ENCODE measurements around the gene PHKA1. TPM values are rescaled to one million over a fixed set of nuclear protein-coding genes. Genes with fewer than 3 reads are reported as not detected.
"Not testable (repeated sequence)": the region's sequence is repeated elsewhere in the genome, so short reads cannot be mapped to it uniquely, and the experiment has no call there.

The PHKA1 gene
- polyA plus RNA-seq (ENCODE audit: insufficient read length) = 3.0 TPM

DNA sequence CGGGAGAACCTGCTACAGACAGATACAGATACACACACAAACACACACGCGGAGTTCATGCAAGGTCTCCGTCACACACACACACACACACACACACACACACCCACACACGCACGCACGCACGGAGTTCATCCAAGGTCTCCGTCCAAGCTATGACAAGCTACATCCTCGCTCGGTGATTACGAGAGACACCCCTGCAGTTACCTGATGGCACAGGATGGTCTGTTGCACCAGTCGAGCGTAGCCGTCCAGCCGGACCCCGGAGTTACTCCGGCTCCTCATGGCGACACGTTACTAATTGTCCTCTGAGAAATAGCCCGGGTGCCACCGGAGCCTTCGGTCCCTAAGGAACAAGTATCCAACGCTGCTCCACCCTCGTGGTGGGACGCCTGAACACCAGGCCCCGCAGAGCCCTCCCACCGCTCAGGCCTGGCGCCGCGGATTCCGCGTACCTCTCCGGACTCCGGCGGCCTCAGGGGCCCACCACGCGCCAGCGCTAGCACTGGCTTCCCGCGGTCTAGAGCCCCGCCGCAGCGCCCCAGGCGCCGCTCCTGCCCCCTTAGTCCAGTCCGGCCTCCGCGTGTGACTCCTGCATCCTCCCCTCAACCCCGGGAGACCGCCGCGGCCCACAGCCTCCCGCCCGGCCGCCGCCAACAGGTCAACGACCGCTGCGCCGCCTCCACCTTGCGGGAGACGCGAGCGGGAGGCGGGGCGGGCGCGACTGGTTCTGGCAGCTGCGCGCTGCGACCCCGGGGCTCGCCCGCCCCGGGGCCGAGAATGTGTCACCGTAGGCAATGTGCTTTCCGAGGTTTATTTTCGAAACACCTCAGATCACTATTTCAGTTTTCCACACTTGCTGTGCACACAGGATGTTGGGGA lies at the start of gene PHKA1:
TSS of gene PHKA1 (minus strand) at position 708 of the 879 bp plus-strand sequence. CDS start at position 282, 426 bp downstream.
- not testable (repeated sequence) for DNase-seq (ENCODE audit: low read depth)

DNA sequence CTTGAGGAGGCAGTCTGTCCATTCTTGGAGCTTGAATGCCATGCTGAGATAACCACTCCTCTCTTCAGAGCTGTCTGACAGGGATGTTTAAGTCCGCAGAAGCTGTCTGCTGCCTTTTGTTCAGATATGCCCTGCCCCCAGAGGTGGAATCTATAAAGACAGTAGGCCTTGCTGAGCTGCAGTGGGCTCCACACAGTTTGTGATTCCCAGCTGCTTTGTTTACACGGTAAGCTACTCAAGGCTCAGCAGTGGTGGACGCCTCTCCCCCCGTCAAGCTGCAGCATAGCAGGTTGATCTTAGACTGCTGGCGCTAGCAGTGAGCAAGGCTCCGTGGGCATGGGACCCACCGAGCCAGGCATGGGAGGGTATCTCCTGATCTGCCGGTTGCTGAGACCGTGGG lies 46.3 kb upstream of the PHKA1 start:
- not testable (repeated sequence) for DNase-seq (ENCODE audit: low read depth)

DNA sequence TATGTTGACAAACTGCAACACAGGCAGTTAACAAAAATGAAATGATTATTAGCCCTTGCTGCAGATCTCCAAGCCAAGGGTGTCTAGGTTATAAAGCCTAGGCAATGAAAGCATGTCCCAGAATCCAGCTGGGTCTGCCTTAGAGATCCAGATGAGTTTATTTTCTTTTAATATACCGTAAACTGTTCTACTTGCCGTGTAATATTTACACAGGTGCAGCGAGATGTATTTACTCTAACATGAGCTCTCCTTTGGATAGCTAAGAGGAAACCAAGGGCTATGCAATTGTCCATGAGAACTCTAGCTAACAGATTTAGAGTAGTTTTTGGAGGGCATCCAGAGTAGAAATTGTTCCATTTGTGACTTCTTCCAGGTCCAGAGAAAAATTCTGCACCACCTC lies 34.4 kb upstream of the PHKA1 start:
- DNase-seq (ENCODE audit: low read depth) = not testable (repeated sequence)

DNA sequence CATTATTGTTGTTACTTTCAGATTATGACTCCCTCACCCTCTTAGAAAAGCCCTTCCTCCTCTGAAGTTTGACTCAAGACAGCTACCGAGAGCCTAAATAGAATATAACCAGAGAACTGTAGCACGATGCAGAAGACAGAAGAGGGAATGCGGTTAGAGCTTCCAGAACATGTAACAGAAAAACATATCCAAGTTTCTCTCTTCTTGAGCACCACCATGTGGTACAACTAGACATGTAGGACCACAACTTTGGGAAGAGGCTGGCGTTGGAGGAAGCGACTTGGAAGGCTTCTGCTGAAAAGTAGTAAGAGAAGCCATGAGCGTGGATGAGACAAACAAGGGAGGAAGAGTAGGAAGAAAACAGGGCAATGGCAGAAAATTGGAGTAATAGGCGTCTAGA lies 31.4 kb upstream of the PHKA1 start:
- DNase-seq (ENCODE audit: low read depth) = not testable (repeated sequence)

DNA sequence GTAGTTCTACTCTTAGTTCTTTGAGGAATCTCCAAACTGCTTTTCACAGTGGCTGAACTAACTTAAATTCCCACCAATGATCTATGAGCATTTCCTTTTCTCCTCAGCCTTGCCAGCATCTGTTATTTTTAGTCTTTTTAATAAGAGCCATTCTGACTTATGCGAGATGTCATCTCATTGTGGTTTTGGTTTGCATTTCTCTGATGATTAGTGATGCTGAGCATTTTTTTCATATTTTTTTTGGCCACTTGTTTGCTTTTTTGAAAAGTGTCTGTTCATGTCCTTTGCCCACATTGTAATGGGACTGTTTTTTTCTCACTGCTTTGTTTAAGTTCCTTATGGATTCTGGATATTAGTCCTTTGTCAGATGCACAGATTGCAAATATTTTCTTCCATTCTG lies 21.5 kb upstream of the PHKA1 start:
- DNase-seq (ENCODE audit: low read depth) = no peak

DNA sequence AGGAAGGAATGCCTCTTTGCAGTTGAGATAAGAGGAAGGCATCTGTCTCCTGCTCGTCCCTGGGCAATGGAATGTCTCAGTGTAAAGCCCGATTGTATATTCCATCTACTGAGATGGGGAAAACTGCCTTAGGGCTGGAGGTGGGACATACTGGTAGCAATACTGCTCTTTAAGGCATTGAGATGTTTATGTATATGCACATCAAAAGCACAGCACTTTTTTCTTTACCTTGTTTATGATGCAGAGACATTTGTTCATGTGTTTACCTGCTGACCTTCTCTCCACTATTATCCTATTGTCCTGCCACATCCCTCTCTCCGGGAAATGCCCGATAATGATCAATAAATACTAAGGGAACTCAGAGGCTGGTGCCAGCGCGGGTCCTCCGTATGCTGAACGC lies 19.5 kb upstream of the PHKA1 start:
- DNase-seq (ENCODE audit: low read depth) = not testable (repeated sequence)

DNA sequence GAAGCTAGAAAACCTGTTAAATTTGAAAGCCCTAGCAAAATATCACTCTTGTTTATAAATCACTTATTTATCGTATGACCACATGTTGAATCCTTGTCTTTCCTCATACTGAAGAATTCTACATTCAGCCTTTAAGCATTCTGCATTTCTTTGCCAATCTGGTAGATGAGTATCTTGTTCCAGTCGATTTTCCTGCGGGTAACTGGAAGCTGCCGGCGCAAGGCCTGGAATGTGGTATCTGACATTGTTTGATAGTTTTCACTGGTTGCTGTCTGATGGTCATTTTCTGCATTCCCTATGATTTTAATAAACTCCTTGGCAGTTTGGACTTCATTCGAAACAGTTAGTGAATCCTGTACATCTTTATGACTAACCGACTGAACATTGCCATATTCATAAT lies 13.7 kb upstream of the PHKA1 start:
- DNase-seq (ENCODE audit: low read depth) = no peak

DNA sequence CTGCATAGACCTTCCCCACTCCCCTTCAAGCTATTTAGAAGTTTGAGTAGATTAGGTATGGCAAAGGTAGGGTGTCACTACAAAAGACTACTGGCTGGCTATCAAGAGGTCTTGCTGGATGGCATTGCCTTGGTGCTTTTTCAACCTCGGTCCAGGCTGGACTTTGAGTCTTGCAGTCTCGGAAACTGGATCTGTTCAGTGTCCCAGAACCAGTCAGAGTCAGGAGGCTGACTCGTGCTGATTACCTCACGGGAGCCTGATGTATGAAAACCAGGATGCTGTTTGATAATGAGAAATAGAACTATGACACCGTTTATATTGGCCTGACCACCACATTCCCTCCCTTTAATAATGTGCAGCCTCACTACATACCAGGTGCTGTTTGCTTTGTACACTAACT lies 2.7 kb upstream of the PHKA1 start:
- DNase-seq (ENCODE audit: low read depth) = no peak

DNA sequence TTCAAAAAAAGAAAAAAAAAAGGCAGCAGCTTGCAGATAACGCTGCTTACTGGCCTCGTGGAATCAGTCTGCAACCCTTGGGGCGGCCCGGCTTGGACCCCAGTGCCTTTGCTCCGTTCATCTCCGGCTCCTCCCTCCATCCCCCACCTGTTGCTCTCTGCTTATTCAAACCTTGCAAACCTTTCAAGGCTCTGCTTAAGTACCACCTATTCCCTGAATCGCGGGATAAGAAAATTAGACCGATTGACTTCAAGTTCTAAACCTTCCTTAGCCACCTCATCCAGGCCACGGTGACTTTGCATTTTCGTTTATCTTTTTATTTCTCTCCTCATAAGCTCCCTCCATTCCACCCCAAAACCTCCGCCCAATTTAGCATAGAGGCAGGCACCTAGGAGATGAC lies 1.4 kb upstream of the PHKA1 start:
- no peak for DNase-seq (ENCODE audit: low read depth)

DNA sequence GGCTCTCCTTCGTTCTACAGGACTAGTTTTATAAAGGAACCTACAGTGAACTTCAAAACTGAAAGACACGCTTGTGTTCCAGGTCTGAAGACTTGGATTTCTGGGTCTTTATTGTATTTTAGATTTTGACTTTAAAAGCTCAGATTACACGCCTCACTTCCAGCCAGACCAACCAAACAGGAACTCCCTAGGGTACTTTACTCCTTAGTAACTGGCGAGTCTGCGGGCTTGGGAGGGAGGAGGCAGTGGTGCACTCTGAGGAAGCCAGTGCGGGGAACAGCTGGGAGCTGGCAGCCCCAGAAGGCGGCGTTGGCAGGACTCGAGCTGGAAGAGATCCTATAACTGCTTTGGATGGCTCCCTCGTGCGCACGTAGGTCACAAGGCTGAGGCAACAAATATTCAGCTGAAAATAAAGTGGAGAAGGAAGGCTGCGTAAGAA lies 391 bp upstream of the PHKA1 start:
- DNase-seq (ENCODE audit: low read depth) = no peak

DNA sequence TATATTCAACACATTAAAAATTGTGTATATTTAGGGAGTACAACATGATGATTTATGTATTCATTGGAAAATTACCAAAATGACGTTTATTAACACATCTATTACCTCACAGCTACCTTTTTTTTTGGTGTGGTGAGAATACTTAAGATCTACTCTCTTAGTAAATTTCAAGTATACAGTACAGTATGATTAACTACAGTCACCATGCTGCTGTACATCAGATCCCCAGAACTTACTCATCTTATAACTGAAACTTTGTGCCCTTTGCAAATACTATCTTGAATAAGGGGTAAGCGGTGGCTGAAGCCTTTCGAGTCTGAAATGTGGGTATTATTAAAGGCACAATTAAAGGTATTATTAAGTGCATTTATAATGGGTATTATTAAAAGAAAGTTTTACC lies 976 bp downstream of the PHKA1 start:
- DNase-seq (ENCODE audit: low read depth) = no peak

DNA sequence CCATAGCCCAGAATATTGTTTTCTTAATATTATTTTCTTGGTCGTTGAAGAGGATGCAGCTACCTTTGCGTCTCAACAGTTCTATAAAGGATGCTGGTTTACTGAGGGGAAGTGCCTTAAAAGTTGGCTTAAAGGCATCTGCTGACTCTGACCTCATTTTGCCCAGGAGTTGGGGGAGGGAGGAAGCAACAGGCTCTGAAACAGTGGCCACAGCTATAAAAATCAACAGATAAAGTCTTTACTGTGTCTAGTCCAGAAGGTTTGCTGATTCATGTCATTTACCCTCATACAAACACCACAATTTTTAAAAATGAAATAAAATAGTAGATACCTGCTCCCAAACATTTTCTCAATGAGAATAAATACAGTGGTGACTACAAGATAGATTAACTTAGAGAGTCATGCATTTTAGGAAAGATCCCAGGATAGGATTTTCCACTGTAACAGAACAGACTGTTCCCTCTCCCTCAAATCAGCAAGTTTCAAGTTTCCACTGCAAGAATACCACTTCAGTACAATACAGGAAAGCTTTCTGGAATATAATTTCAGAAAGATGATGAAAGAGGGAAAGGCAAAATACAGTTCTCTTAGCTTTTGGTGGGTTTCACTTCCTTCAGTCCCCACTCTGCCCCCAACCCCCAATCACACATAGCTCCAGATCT lies 1.9 kb downstream of the PHKA1 start:
- DNase-seq (ENCODE audit: low read depth) = no peak

DNA sequence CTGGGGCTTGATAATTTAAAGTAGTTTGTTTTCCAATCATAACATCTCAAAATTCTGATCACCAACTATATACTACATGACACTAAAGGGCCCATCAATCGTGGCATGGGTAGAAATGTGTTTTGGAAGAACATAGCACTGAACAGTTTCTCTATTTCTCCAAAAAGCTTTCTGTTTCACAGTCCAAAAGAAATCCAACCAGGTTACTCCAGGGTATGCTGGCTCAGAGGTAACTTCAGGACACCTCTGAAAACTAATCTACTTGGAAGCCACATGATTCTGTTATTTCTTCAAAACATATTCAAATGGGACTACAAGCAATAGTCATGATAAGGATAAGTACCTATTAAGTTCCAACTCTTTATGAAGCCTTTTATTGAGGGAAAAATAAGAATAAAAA lies 8.3 kb downstream of the PHKA1 start:
- no peak for DNase-seq (ENCODE audit: low read depth)

DNA sequence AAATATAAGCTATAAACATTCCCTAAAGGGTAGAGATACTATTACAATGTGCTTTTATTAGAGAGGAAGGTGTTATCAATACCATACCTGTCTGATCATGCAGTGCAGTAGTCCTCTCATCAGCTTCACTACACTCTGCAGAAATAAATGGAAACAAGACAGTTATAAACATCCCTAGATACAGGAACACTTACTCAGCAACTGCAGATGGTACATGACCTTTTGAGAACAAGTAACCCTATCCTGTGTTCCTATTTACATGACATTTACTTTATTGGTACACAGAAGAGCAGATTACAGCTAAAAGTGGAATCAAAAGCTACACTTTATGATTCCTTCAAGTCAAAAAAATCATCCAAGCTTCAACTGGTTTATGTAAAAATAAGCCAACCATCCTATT lies 9.0 kb downstream of the PHKA1 start:
- DNase-seq (ENCODE audit: low read depth) = no peak

DNA sequence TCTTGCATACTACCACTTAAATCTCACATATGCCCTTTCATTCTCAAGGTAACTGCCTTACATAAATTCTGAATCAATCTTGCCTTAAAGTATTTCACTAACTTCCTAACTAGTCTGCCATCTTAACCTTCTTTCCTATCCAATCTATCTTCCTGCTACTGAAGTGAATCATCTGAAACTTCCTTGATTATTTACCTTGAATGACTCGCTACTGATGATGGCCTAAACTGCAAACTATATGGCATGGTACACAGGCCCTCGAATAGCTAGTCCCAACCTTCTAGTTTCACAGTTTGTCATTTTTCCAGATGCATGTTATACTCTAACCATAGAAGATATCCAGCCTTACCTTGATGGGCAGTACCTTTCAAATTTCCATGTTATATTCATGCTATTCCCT lies 19.9 kb downstream of the PHKA1 start:
- DNase-seq (ENCODE audit: low read depth) = no peak

DNA sequence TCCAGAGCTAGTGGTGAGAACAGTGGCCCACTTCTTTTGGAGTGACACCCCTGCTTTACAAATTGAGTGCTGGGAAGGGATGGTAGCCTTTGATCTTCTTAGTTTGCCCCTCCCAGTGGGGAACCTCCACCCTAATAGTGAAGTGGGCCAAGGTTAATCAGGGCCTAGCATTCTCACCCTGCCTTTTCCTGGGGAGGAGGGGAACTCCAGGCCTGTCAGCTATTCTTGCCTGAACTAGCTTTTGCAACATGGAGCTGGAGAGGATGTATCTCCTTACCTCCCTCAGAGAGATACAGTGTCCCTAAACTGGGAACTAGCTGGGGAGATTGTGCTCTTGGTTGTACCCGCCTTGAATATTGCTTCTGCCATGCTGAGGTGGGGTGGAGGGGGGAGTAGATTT lies 20.6 kb downstream of the PHKA1 start:
- DNase-seq (ENCODE audit: low read depth) = no peak

DNA sequence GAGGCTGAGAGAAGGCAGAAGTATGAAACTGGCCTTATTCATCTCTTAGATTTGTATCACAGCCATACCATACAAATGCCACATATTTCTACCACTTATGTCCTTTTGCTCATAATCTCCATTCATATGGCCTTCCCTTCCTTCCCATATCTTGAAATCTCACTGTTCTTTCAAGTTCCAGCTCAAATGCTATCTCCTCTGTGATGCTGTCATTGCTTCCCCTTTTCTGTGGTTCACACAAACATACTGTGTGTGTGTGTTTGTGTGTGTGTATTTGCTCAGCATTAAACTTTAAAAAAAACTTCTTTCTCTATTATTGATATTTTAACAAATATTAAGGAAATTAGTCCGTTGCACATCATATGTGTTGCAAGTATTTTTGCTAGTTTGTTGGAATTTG lies 26.7 kb downstream of the PHKA1 start:
- no peak for DNase-seq (ENCODE audit: low read depth)

DNA sequence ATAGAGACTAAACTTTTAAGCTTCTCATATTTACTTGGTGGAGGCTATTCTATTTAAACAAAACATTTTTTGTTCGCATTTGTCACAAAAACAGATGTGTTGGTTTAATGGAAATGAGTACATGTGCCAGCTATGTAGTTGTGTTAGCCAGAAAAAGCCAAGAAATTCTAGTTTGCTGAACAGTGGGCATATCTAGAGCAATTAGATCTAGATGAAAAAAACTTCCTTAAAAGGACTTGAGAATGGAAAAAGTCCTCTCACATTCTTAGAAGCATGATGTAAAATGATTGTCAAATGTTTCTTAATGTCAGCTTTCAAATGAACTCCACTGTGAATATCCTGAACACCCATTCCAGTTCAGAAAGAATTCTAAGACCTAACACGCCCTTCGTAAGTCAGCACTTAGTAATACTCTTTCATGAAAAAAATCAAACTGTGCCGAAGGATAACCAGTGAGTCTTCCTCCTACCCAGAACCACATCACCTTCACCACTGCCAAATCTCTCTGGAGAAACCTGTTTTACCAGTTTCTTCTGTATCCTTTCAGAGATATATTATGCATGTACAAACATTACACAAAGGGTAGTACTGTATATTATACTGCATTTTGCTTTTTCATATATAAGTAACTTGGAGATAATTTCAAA lies 28.2 kb downstream of the PHKA1 start:
- no peak for DNase-seq (ENCODE audit: low read depth)

DNA sequence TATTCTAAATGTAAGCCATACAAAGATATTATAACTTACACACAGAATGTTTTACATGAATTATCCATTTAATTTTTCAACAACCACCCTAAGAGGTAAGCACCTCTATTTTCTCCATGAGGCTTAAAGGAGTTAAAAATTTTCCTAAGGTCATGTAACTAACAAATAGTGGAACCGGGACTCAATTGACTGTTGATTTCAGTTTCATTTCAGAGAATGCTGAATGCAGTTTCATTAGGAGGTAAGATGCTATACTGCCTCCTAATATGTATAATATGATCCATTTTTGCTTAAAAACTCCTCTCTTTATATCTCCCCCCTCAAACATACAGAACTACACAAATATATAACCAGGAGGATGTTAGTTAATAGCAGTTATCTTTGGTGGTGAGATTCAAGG lies 29.1 kb downstream of the PHKA1 start:
- no peak for DNase-seq (ENCODE audit: low read depth)

DNA sequence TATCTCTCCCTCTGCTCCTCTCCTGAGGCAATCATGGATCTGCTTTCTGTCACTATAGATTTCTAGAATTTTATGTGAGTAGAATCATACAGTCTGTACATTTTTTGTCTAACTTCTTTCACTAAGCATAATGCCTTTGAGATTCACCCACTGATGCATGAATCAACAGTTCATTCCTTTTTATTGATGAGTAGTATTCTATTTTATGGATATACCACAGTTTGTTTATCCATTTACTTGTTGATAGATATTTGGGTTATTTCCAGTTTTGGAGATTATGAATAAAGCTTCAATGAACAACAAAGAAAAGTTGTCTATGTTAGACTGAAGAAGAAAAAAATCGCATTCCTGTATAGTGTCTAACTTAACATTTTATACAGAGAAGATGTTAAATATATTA lies 30.5 kb downstream of the PHKA1 start:
- no peak for DNase-seq (ENCODE audit: low read depth)

DNA sequence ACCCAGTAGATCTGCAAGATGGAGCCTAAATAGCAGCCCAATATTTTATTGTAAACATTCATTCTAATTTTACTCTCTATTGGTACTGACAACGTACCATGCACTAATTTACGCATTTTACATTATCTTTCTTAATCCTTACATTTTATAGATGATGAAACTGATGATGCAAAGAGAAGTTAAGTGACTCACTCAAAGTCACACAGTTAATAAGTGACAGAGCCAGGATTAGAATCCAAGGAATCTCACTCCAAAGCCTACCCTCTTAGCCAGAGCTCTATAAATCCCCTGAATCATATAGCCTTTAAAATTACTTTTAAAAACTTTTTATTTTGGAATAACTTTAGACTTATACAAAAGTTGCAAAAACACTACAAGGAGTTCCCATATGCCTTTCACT lies 37.6 kb downstream of the PHKA1 start:
- no peak for DNase-seq (ENCODE audit: low read depth)

DNA sequence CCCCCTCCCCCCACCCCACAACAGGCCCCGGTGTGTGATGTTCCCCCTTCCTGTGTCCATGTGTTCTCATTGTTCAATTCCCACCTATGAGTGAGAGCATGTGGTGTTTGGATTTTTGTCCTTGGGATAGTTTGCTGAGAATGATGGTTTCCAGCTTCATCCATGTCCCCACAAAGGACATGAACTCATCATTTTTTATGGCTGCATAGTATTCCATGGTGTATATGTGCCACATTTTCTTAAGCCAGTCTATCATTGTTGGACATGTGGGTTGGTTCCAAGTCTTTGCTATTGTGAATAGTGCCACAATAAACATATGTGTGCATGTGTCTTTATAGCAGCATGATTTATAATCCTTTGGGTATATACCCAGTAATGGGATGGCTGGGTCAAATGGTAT lies 40.2 kb downstream of the PHKA1 start:
- not testable (repeated sequence) for DNase-seq (ENCODE audit: low read depth)

DNA sequence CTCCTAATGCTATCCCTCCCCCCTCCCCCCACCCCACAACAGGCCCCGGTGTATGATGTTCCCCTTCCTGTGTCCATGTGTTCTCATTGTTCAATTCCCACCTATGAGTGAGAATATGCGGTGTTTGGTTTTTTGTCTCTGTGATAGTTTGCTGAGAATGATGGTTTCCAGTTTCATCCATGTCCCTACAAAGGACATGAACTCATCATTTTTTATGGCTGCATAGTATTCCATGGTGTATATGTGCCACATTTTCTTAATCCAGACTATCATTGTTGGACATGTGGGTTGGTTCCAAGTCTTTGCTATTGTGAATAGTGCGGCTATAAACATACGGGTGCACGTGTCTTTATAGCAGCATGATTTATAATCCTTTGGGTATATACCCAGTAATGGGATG lies 44.6 kb downstream of the PHKA1 start:
- not testable (repeated sequence) for DNase-seq (ENCODE audit: low read depth)
